Astrocyte (in vitro differentiated cells and primary cell): ENCODE measurements around the gene ZBTB47. TPM values are rescaled to one million over a fixed set of nuclear protein-coding genes. Genes with fewer than 3 reads are reported as not detected.

Source experiments
- DNase-seq: peaks from one replicate; pipeline ENCODE4 v3.0.0-alpha.2; 2010; ENCODE audit warnings: low read depth
- FAIRE-seq: peaks from 2 replicates; lab custom pipeline; 2011; peaks lifted over from hg19 to GRCh38; lab: Jason Lieb, UNC
- H2AFZ ChIP-seq: 2 replicates; pipeline ENCODE4 v1.6.0; 2012; ENCODE audit warnings: low read depth, low read length, inconsistent platforms
- H3K27ac ChIP-seq: 2 replicates; pipeline ENCODE4 v1.5.1; 2011; ENCODE audit warnings: low read depth, low read length, inconsistent platforms
- H3K27me3 ChIP-seq: 2 replicates; pipeline ENCODE4 v1.6.0; 2011; ENCODE audit warnings: low read length, inconsistent platforms; ENCODE audit not compliant: insufficient read depth
- H3K36me3 ChIP-seq: 2 replicates; pipeline ENCODE4 v1.5.1; 2011; ENCODE audit warnings: low read length, inconsistent platforms; ENCODE audit not compliant: insufficient read depth
- H3K4me1 ChIP-seq: 2 replicates; pipeline ENCODE4 v1.5.1; 2011; ENCODE audit warnings: low read length, inconsistent platforms; ENCODE audit not compliant: insufficient read depth
- H3K4me2 ChIP-seq: 2 replicates; pipeline ENCODE4 v1.6.0; 2012; ENCODE audit warnings: low read length, inconsistent platforms
- H3K4me3 ChIP-seq: 2 replicates; pipeline ENCODE4 v1.5.1; 2011; ENCODE audit warnings: low read depth, mild to moderate bottlenecking, low read length, inconsistent platforms; ENCODE audit not compliant: insufficient read depth
- H3K79me2 ChIP-seq: 2 replicates; pipeline ENCODE4 v1.6.0; 2012; ENCODE audit warnings: mild to moderate bottlenecking, low read length, inconsistent platforms; ENCODE audit not compliant: insufficient read depth
- H3K9ac ChIP-seq: 2 replicates; pipeline ENCODE4 v1.6.0; 2012; ENCODE audit warnings: mild to moderate bottlenecking, low read length, inconsistent platforms
- H3K9me3 ChIP-seq: 2 replicates; pipeline ENCODE4 v1.5.1; 2012; ENCODE audit warnings: low read depth, mild to moderate bottlenecking, low read length, inconsistent platforms; ENCODE audit not compliant: insufficient read depth
- H4K20me1 ChIP-seq: 2 replicates; pipeline ENCODE4 v1.6.0; 2012; ENCODE audit warnings: low read length, inconsistent platforms; ENCODE audit not compliant: insufficient read depth
- H3K27ac Mint-ChIP-seq: one replicate; pipeline ENCODE4 v1.8.0; 2021; ENCODE audit warnings: mild to moderate bottlenecking, mixed read lengths; ENCODE audit not compliant: unreplicated experiment
- H3K27me3 Mint-ChIP-seq: one replicate; pipeline ENCODE4 v1.8.0; 2021; ENCODE audit warnings: low read depth, mixed read lengths; ENCODE audit not compliant: unreplicated experiment
- H3K36me3 Mint-ChIP-seq: one replicate; pipeline ENCODE4 v1.8.0; 2021; ENCODE audit warnings: low read depth, mixed read lengths; ENCODE audit not compliant: unreplicated experiment
- H3K4me1 Mint-ChIP-seq: one replicate; pipeline ENCODE4 v1.8.0; 2021; ENCODE audit warnings: low read depth, mixed read lengths; ENCODE audit not compliant: unreplicated experiment
- H3K4me3 Mint-ChIP-seq: one replicate; pipeline ENCODE4 v1.8.0; 2021; ENCODE audit warnings: mild to moderate bottlenecking, moderate library complexity, mixed read lengths; ENCODE audit not compliant: unreplicated experiment
- H3K9me3 Mint-ChIP-seq: one replicate; pipeline ENCODE4 v1.8.0; 2021; ENCODE audit warnings: mild to moderate bottlenecking, mixed read lengths; ENCODE audit not compliant: unreplicated experiment
- EZH2 ChIP-seq: IDR thresholded peaks from 2 replicates; pipeline ENCODE4 v1.6.1; 2012; ENCODE audit warnings: mild to moderate bottlenecking, low read length, inconsistent platforms; ENCODE audit not compliant: insufficient read depth
- total RNA-seq: library from RNA; stranded (reverse); gene quantifications from 2 replicates; pipeline ENCODE4 v1.2.1, GENCODE V29; 2021
- TF ChIP-seq, protein P1 (sequence below): IDR thresholded peaks from 2 replicates; pipeline ENCODE4 v1.5.1; 2011; ENCODE audit warnings: low read depth, mild to moderate bottlenecking, inconsistent platforms, low read length, moderate library complexity; ENCODE audit not compliant: insufficient read depth

The ZBTB47 gene
- total RNA-seq, 1 donor from 2014 or later: 9.3 TPM

DNA sequence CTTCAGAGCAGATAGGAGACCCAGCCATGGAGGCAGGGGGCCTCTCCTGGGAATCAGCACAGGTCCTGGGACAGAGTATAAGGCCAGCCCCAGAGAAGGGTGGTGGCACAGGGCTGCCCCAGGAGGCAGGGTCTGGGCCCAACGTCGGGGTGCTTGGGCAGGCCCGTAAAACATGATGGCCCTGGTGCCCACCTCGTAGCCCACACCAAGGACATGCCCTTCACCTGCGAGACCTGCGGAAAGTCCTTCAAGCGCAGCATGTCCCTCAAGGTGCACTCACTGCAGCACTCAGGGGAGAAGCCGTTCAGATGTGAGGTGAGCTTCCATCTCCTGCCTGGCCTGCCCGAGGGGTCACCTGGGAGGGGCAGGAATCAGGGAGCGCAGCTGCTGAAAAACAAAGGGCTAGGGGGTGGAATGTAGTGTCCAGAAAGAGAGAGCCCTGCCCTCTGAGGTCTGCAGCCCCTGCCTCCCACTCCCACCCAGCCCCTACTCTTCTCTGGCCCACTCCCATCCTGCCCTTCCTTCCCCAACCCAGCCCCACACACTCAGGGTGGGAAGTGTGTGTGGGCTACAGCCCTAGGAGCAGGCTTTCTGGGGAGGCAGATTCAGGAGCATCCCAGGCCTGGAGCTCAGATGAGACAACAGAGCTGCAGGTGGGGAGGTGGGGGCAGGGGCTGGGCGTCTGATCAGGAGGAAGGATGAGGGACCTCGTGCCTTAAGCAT is 9.5 kb downstream of the ZBTB47 start:
- no peaks in the 10 kb centered on the region for H3K36me3 ChIP-seq
- no peak overlapping the region for H2AFZ ChIP-seq
- H3K9ac ChIP-seq: no peak overlapping the region
- no peak overlapping the region for H3K4me2 ChIP-seq
- no peak overlapping the region for H3K27ac Mint-ChIP-seq
- peaks cover 4% of the 10 kb centered on the region for H3K4me1 ChIP-seq
- H3K4me3 Mint-ChIP-seq: no peak overlapping the region
- H3K27ac ChIP-seq: no peak overlapping the region
- H4K20me1 ChIP-seq: peaks cover 37% of the 10 kb centered on the region
- H3K27me3 ChIP-seq: no peaks in the 10 kb centered on the region
- no peaks in the 10 kb centered on the region for H3K9me3 Mint-ChIP-seq
- DNase-seq: no peak
- peaks cover 8% of the 10 kb centered on the region for H3K4me1 Mint-ChIP-seq
- no peaks in the 10 kb centered on the region for H3K9me3 ChIP-seq
- peaks cover 15% of the 10 kb centered on the region for H3K36me3 Mint-ChIP-seq
- FAIRE-seq: no peak
- H3K4me3 ChIP-seq: no peak overlapping the region
- no peaks in the 10 kb centered on the region for H3K27me3 Mint-ChIP-seq
- H3K79me2 ChIP-seq: no peaks in the 10 kb centered on the region
- TF ChIP-seq, protein P1, sequence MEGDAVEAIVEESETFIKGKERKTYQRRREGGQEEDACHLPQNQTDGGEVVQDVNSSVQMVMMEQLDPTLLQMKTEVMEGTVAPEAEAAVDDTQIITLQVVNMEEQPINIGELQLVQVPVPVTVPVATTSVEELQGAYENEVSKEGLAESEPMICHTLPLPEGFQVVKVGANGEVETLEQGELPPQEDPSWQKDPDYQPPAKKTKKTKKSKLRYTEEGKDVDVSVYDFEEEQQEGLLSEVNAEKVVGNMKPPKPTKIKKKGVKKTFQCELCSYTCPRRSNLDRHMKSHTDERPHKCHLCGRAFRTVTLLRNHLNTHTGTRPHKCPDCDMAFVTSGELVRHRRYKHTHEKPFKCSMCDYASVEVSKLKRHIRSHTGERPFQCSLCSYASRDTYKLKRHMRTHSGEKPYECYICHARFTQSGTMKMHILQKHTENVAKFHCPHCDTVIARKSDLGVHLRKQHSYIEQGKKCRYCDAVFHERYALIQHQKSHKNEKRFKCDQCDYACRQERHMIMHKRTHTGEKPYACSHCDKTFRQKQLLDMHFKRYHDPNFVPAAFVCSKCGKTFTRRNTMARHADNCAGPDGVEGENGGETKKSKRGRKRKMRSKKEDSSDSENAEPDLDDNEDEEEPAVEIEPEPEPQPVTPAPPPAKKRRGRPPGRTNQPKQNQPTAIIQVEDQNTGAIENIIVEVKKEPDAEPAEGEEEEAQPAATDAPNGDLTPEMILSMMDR: no peak
- no peak for TF ChIP-seq EZH2

DNA sequence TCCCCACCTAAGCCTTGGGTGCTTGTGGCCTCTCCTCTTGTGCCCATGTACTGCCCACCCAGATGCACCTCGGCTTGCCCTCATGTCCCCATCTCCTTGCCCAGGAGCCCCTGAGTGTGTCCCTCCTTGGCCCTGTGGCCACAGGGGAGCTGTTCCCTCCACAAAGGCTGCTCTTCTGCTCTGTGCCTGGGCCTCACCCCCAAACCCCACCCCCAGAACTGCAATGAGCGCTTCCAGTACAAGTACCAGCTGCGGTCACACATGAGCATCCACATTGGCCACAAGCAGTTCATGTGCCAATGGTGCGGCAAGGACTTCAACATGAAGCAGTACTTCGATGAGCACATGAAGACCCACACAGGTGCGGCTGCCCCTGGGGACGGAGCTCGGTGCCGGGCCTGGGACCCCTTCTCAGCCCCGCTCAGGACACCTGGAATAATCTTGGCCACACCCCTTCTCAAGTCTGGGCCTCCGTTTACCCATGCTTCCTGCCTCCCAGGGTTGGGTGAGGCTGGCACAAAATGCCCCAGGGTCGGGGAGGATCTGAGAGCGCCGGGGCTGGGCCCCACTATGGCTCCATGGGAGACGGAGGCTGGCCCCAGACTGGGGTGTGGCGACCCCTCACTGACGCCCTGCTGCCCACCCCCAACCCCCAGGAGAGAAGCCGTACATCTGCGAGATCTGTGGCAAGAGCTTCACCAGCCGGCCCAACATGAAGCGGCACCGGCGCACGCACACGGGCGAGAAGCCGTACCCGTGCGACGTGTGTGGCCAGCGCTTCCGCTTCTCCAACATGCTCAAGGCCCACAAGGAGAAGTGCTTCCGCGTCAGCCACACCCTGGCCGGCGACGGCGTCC is 10.3 kb downstream of the ZBTB47 start:
- no peak overlapping the region for H3K27ac Mint-ChIP-seq

More for the DNA sequence above, 10.3 kb downstream of the ZBTB47 start:
- peaks cover 4% of the 10 kb centered on the region for H3K4me1 ChIP-seq
- no peaks in the 10 kb centered on the region for H3K79me2 ChIP-seq
- H3K9me3 ChIP-seq: no peaks in the 10 kb centered on the region
- no peaks in the 10 kb centered on the region for H3K36me3 ChIP-seq
- Mint-ChIP-seq H3K9me3 (no peaks in the 10 kb centered on the region), H3K4me3 (no peak overlapping the region), H3K27me3 (no peaks in the 10 kb centered on the region), H3K4me1 (peaks cover 8% of the 10 kb centered on the region), H3K36me3 (peaks cover 15% of the 10 kb centered on the region)
- H4K20me1 ChIP-seq: peaks cover 36% of the 10 kb centered on the region
- no peak overlapping the region for H3K27ac ChIP-seq
- TF ChIP-seq, protein P1: no peak
- TF ChIP-seq EZH2: no peak
- no peak for FAIRE-seq
- DNase-seq: no peak
- H3K4me2 ChIP-seq: no peak overlapping the region
- H3K4me3 ChIP-seq: no peak overlapping the region
- H3K9ac ChIP-seq: no peak overlapping the region
- H3K27me3 ChIP-seq: no peaks in the 10 kb centered on the region
- no peak overlapping the region for H2AFZ ChIP-seq
